PC-3 (cell line): ENCODE results near the gene RAD23A. TPM values are rescaled to one million over a fixed set of nuclear protein-coding genes. Genes with fewer than 3 reads are reported as not detected.

ENCODE experiments used
- ATAC-seq: fragments of 200-7000 bp; cut with Tn5 transposase; 2 replicates; pipeline ENCODE4 v1.9.1; 2020; ENCODE audit warnings: mild to moderate bottlenecking, moderate library complexity
- BruUV-seq: library from RNA; stranded (reverse); fragments of 400-500 nt; replicated peaks from 2 replicates; lab custom pipeline; 2021; lab: Mats Ljungman, UMichigan
- CTCF ChIA-PET: fragments of 300-600 bp; sonication (Branson Sonifier 250); formaldehyde crosslinking; loops from one replicate; lab custom pipeline; 2022; ENCODE audit warnings: antibody characterized with exemption; lab: Charles Lee
- POLR2A ChIA-PET: fragments of 300-600 bp; sonication (Branson Sonifier 250); formaldehyde crosslinking; loops from one replicate; lab custom pipeline; 2022; ENCODE audit warnings: antibody characterized with exemption; ENCODE audit not compliant: unreplicated experiment; lab: Charles Lee
- DNase-seq: peaks from one replicate; pipeline ENCODE4 v3.0.0-alpha.2; 2015
- H2AFZ ChIP-seq: fragments of 300-600 bp; sonication (generic); 2 replicates; pipeline ENCODE4 v1.6.0; 2016; ENCODE audit warnings: antibody characterized with exemption, low read length
- H3F3A ChIP-seq: fragments of 300-600 bp; sonication (generic); one replicate; pipeline ENCODE4 v1.6.0; 2017; ENCODE audit warnings: antibody characterized with exemption, low read length, control low read depth, mild to moderate bottlenecking; ENCODE audit not compliant: unreplicated experiment
- H3K27ac ChIP-seq: fragments of 300-600 bp; sonication (generic); 2 replicates; pipeline ENCODE4 v1.5.1; 2016; ENCODE audit warnings: mild to moderate bottlenecking, low read length
- H3K27me3 ChIP-seq: fragments of 300-600 bp; sonication (generic); 2 replicates; pipeline ENCODE4 v1.6.1; 2016; ENCODE audit warnings: low read length, mixed read lengths
- H3K36me3 ChIP-seq: fragments of 300-600 bp; sonication (generic); 2 replicates; pipeline ENCODE4 v1.6.1; 2016; ENCODE audit warnings: low read depth, mixed run types, low read length, mixed read lengths
- H3K4me1 ChIP-seq: fragments of 300-600 bp; sonication (generic); 2 replicates; pipeline ENCODE4 v1.5.1; 2016; ENCODE audit warnings: low read length; ENCODE audit not compliant: insufficient read depth
- H3K4me2 ChIP-seq: fragments of 300-600 bp; sonication (generic); 2 replicates; pipeline ENCODE4 v1.6.0; 2016; ENCODE audit warnings: low read length
- H3K4me3 ChIP-seq: fragments of 300-600 bp; sonication (generic); 2 replicates; pipeline ENCODE4 v1.5.1; 2016; ENCODE audit warnings: mild to moderate bottlenecking, low read length, mixed read lengths
- H3K79me2 ChIP-seq: fragments of 300-600 bp; sonication (generic); 2 replicates; pipeline ENCODE4 v1.6.1; 2017; ENCODE audit warnings: low read length, mixed read lengths
- H3K9ac ChIP-seq: fragments of 300-600 bp; sonication (generic); 2 replicates; pipeline ENCODE4 v1.6.0; 2016; ENCODE audit warnings: mild to moderate bottlenecking, low read length
- H3K9me2 ChIP-seq: fragments of 300-600 bp; sonication (generic); replicated peaks from 2 replicates; pipeline ENCODE4 v1.6.1; 2016; ENCODE audit warnings: mixed run types, low read length, mixed read lengths
- H3K9me3 ChIP-seq: fragments of 300-600 bp; sonication (generic); 2 replicates; pipeline ENCODE4 v1.6.1; 2016; ENCODE audit warnings: low read length, mixed read lengths
- H4K20me1 ChIP-seq: fragments of 300-600 bp; sonication (generic); 2 replicates; pipeline ENCODE4 v1.6.1; 2016; ENCODE audit warnings: low read length, mixed read lengths
- CTCF ChIP-seq: fragments of 300-600 bp; sonication (generic); conservative IDR thresholded peaks from 2 replicates; pipeline ENCODE4 v1.5.1; 2017; ENCODE audit warnings: antibody characterized with exemption, low read depth, mild to moderate bottlenecking, low read length
- EZH2 ChIP-seq: fragments of 300-600 bp; sonication (generic); IDR thresholded peaks from one replicate; pipeline ENCODE4 v1.6.1; 2017; ENCODE audit warnings: antibody characterized with exemption, mild to moderate bottlenecking, low read length; ENCODE audit not compliant: unreplicated experiment
- EZH2phosphoT487 ChIP-seq: fragments of 300-600 bp; sonication (generic); IDR thresholded peaks from 2 replicates; pipeline ENCODE4 v1.6.1; 2018; ENCODE audit warnings: mild to moderate bottlenecking, antibody characterized with exemption, low read length, borderline replicate concordance
- intact Hi-C: fragments of 100-400 bp; cut with micrococcal nuclease; formaldehyde crosslinking; loops from 2 replicates; pipeline ENCODE4 v1.9.0; 2023
- total RNA-seq: library from RNA; depleted of rRNA; stranded (reverse); fragments of >200 nt; gene quantifications from 2 replicates; pipeline ENCODE4 v1.2.3, GENCODE V29; 2014

The RAD23A gene
- total RNA-seq, 1 experiment from 2014 or later, result 418 TPM

DNA sequence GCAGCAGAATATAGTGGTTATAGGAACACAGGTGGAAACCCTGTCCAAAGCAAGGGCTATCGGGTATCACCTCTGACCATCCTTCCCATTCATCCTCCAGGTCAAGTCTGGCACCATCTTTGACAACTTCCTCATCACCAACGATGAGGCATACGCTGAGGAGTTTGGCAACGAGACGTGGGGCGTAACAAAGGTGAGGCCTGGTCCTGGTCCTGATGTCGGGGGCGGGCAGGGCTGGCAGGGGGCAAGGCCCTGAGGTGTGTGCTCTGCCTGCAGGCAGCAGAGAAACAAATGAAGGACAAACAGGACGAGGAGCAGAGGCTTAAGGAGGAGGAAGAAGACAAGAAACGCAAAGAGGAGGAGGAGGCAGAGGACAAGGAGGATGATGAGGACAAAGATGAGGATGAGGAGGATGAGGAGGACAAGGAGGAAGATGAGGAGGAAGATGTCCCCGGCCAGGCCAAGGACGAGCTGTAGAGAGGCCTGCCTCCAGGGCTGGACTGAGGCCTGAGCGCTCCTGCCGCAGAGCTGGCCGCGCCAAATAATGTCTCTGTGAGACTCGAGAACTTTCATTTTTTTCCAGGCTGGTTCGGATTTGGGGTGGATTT is 2.1 kb upstream of the RAD23A start:
- Histone ChIP-seq H3K4me1 (peaks cover 35% of the 10 kb centered on the region), H3K27ac (no peak overlapping the region), H3K4me3 (no peak overlapping the region), H3K4me2 (peak overlapping the region; percentile 8; the same call in 1 of the 2 replicates), H4K20me1 (peaks cover 37% of the 10 kb centered on the region), H3K36me3 (peaks cover 64% of the 10 kb centered on the region), H3K27me3 (no peaks in the 10 kb centered on the region), H3F3A (peaks cover 37% of the 10 kb centered on the region), H3K9me3 (no peaks in the 10 kb centered on the region), H2AFZ (no peak overlapping the region), H3K9me2 (no peaks in the 10 kb centered on the region), H3K79me2 (peaks cover 67% of the 10 kb centered on the region), H3K9ac (no peak overlapping the region)
- DNase-seq (no peak), ATAC-seq (no peak)
- TF ChIP-seq CTCF (no peak), EZH2phosphoT487 (no peak), EZH2 (no peak)
- ChIA-PET CTCF (no interaction called here), POLR2A (no interaction called here)
- BruUV-seq, result no TSS peak
- intact Hi-C loops, result no loop called here

DNA sequence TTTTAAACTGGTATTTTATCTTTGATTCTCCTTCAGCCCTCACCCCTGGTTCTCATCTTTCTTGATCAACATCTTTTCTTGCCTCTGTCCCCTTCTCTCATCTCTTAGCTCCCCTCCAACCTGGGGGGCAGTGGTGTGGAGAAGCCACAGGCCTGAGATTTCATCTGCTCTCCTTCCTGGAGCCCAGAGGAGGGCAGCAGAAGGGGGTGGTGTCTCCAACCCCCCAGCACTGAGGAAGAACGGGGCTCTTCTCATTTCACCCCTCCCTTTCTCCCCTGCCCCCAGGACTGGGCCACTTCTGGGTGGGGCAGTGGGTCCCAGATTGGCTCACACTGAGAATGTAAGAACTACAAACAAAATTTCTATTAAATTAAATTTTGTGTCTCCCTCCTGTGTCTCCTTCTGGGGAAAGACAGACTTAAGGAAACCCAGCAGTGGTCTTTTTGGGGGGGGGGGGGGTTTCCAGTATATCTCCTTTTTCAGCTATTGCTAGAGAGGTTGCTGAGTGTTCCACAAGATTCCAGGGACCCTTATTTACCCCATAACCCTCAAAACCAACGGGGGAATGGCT is 1.5 kb upstream of the RAD23A start:
- H3K4me3 ChIP-seq, result no peak overlapping the region
- peaks cover 64% of the 10 kb centered on the region for H3K36me3 ChIP-seq
- H4K20me1 ChIP-seq, result peaks cover 31% of the 10 kb centered on the region
- TF ChIP-seq EZH2 (no peak), EZH2phosphoT487 (no peak)
- intact Hi-C loops, result no loop called here
- no peak overlapping the region for H3K9ac ChIP-seq
- no peak overlapping the region for H3K27ac ChIP-seq
- H3K9me2 ChIP-seq, result no peaks in the 10 kb centered on the region
- POLR2A ChIA-PET, result no interaction called here
- H3K4me1 ChIP-seq, result peaks cover 35% of the 10 kb centered on the region
- H3K27me3 ChIP-seq, result no peaks in the 10 kb centered on the region
- ATAC-seq, result no peak
- no TSS peak for BruUV-seq
- CTCF ChIA-PET, result no interaction called here
- H3F3A ChIP-seq, result peaks cover 37% of the 10 kb centered on the region
- peaks cover 61% of the 10 kb centered on the region for H3K79me2 ChIP-seq
- 0 out of 2 replicates have a peak overlapping the region, but pooled peaks have one; percentile 3 for H3K4me2 ChIP-seq
- no peak for DNase-seq
- no peak overlapping the region for H2AFZ ChIP-seq
- no peaks in the 10 kb centered on the region for H3K9me3 ChIP-seq

GRCh38 chr19:12946092-12946721 is 545 bp downstream of the RAD23A start:
- Histone ChIP-seq H3K4me2 (peak overlapping the region; percentile 89), H4K20me1 (peaks cover 11% of the 10 kb centered on the region), H3K27ac (peak overlapping the region; percentile 86), H3K79me2 (peaks cover 45% of the 10 kb centered on the region), H3F3A (peaks cover 22% of the 10 kb centered on the region), H3K27me3 (no peaks in the 10 kb centered on the region), H2AFZ (no peak overlapping the region), H3K9me3 (no peaks in the 10 kb centered on the region), H3K9me2 (no peaks in the 10 kb centered on the region), H3K4me1 (peaks cover 18% of the 10 kb centered on the region; the same call in 1 of the 2 replicates), H3K4me3 (peak overlapping the region; percentile 76), H3K36me3 (peaks cover 54% of the 10 kb centered on the region), H3K9ac (peak overlapping the region; percentile 90)
- ATAC-seq, result peak; percentile 76
- intact Hi-C loops, result no loop called here
- BruUV-seq, result TSS peak; percentile 9
- DNase-seq, result peak; percentile 82
- no peak for TF ChIP-seq CTCF
- TF ChIP-seq EZH2, result no peak
- no peak for TF ChIP-seq EZH2phosphoT487
- ChIA-PET CTCF (interaction anchor here (0.6 to 1.0 kb wide), 3 partner anchors 19 to 65 kb away, joined by 3 to 7 read pairs (median 3); partner anchors contain the start of gene GCDH), POLR2A (interaction anchor here (0.6 to 0.7 kb wide), 4 partner anchors 9 to 1794 kb away, joined by 5 to 20 read pairs (median 10); no protein-coding TSS in a partner anchor)
